ENCODE data around the gene TMEM167A. TPM values are rescaled to one million over a fixed set of nuclear protein-coding genes. Genes with fewer than 3 reads are reported as not detected.

The TMEM167A gene
- total and polyA plus RNA-seq, 2 of the 8 experiments (the other 6 are each of a cell fraction or from before 2014, with no cell fraction given), result 50.6 to 178 TPM

DNA sequence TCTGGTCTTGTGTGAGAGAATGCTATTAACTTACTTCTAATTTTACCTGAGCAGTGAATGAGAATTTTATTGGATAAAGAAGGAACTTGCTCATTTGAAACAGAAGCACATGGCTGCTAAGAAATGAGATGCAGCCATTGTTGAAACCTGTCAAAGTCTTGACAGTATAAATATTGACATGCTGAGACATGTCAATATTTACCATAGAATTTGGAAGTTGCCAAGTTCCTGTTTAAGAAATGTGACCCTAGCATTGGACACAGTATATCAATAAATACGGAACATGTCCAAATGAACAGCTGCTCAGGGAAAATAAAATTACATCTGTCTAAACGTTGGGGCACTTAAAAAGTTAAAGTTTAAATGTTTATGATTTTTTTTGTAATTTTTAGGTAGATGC lies 7.9 kb upstream of the TMEM167A start:
- no peaks in the 10 kb centered on the region for H4K20me1 ChIP-seq (replicated peaks in 1 of 2; ENCODE audit: control insufficient read depth in 1 of 2, insufficient read depth in 2 of 2, low read length in 2 of 2)
- CTCF ChIA-PET (ENCODE audit: partially characterized antibody), result no interaction called here
- no peak for FAIRE-seq
- no peak for TF ChIP-seq RXRA (IDR thresholded peaks at IDR 0.05; ENCODE audit: insufficient read depth, low read depth, low read length)
- no peak for TF ChIP-seq SP2 (IDR thresholded peaks at IDR 0.05; ENCODE audit: low read length)
- TF ChIP-seq RBBP5 (IDR thresholded peaks at IDR 0.05; ENCODE audit: borderline replicate concordance, low read depth, low read length), result no peak
- no peak for TF ChIP-seq CTBP2 (IDR thresholded peaks at IDR 0.05; ENCODE audit: borderline replicate concordance, insufficient read depth, insufficient read length, low read length)
- TF ChIP-seq, protein P1, sequence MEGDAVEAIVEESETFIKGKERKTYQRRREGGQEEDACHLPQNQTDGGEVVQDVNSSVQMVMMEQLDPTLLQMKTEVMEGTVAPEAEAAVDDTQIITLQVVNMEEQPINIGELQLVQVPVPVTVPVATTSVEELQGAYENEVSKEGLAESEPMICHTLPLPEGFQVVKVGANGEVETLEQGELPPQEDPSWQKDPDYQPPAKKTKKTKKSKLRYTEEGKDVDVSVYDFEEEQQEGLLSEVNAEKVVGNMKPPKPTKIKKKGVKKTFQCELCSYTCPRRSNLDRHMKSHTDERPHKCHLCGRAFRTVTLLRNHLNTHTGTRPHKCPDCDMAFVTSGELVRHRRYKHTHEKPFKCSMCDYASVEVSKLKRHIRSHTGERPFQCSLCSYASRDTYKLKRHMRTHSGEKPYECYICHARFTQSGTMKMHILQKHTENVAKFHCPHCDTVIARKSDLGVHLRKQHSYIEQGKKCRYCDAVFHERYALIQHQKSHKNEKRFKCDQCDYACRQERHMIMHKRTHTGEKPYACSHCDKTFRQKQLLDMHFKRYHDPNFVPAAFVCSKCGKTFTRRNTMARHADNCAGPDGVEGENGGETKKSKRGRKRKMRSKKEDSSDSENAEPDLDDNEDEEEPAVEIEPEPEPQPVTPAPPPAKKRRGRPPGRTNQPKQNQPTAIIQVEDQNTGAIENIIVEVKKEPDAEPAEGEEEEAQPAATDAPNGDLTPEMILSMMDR (IDR thresholded peaks at IDR 0.05; ENCODE audit: control extremely low read depth in 1 of 3, insufficient read depth in 1 of 3, low read depth in 1 of 3, low read length in 3 of 3), result no peak
- no peak for TF ChIP-seq EGR1 (IDR thresholded peaks at IDR 0.05; ENCODE audit: borderline replicate concordance, low read depth, low read length)
- no peak for TF ChIP-seq BCL11A (IDR thresholded peaks at IDR 0.05; ENCODE audit: low read depth in 2 of 2, low read length in 2 of 2)
- no peak for TF ChIP-seq CBX5 (IDR thresholded peaks at IDR 0.05; ENCODE audit: low read depth, low read length)
- TF ChIP-seq RAD21 (IDR thresholded peaks at IDR 0.05 in 1 of 2, conservative IDR thresholded peaks at IDR 0.05 in 1 of 2; ENCODE audit: low read depth in 2 of 2, low read length in 2 of 2), result no peak
- TF ChIP-seq JUND (IDR thresholded peaks at IDR 0.05; ENCODE audit: low read length), result no peak
- TF ChIP-seq NANOG (IDR thresholded peaks at IDR 0.05; ENCODE audit: insufficient read depth, low read depth, low read length, poor library complexity, severe bottlenecking), result no peak

More for the DNA sequence above, 7.9 kb upstream of the TMEM167A start:
- WGBS, 2 experiments (ENCODE audit: extremely low coverage in 1 of 2, insufficient coverage in 1 of 2, insufficient read length in 1 of 2, insufficient replicate concordance in 2 of 2, low coverage in 1 of 2, low lambda C conversion rate in 2 of 2, missing lambda C conversion rate in 1 of 2), result 87% methylated on average over 2 of the region's 2 CpGs; no CpG with 5 or more reads in 1 of the 2 experiments
- Histone ChIP-seq H4K5ac (ENCODE audit: insufficient read length, low read depth, low read length) (no peak overlapping the region), H3K9me3 (ENCODE audit: insufficient read depth in 2 of 2, low read depth in 1 of 2, low read length in 1 of 2) (peaks cover 0 to 4% of the 10 kb centered on the region in 2 experiments; a peak in 1 of 4 replicates), H2BK120ac (replicated peaks; ENCODE audit: low read depth, low read length) (no peak overlapping the region), H3K79me1 (ENCODE audit: low read depth, low read length) (no peaks in the 10 kb centered on the region), H2BK12ac (ENCODE audit: low read depth, low read length) (no peak overlapping the region), H4K8ac (ENCODE audit: extremely low read depth, insufficient read depth, low read length) (no peak overlapping the region), H3K4me2 (ENCODE audit: insufficient read depth in 1 of 2, low read depth in 2 of 2, low read length in 2 of 2) (no peak overlapping the region), H3K27me3 (replicated peaks in 1 of 4; ENCODE audit: control insufficient read depth in 3 of 4, extremely low read depth in 1 of 4, insufficient read depth in 3 of 4, low read length in 3 of 4) (no peaks in the 10 kb centered on the region), H2BK20ac (ENCODE audit: low read length) (no peak overlapping the region), H3K36me3 (ENCODE audit: control insufficient read depth in 2 of 4, insufficient read depth in 4 of 4, low read length in 3 of 4) (no peaks in the 10 kb centered on the region), H2BK5ac (ENCODE audit: low read depth, low read length) (no peak overlapping the region), H3K4ac (replicated peaks; ENCODE audit: insufficient read length, low read depth, low read length) (no peak overlapping the region), H3K27ac (ENCODE audit: low read depth, low read length) (no peak overlapping the region), H2BK15ac (ENCODE audit: low read length) (no peak overlapping the region), H2AFZ (ENCODE audit: low read length) (no peak overlapping the region), H3K23me2 (ENCODE audit: low read depth, low read length) (no peaks in the 10 kb centered on the region), H3K4me1 (replicated peaks in 1 of 4; ENCODE audit: control insufficient read depth in 3 of 4, insufficient read depth in 4 of 4, low read length in 3 of 4) (no peaks in the 10 kb centered on the region), H3K23ac (ENCODE audit: insufficient read length) (no peak overlapping the region), H3K4me3 (ENCODE audit: extremely low read depth in 1 of 4, insufficient read depth in 2 of 4, low read depth in 3 of 4, low read length in 4 of 4) (no peak overlapping the region), H3K18ac (ENCODE audit: extremely low read depth, low read length) (no peak overlapping the region), H3K56ac (replicated peaks; ENCODE audit: insufficient read length, low read depth, low read length) (no peak overlapping the region), H3K9ac (replicated peaks in 1 of 4; ENCODE audit: extremely low read depth in 1 of 4, low read depth in 3 of 4, low read length in 3 of 4) (no peak overlapping the region), H4K91ac (replicated peaks; ENCODE audit: insufficient read length, low read length) (no peak overlapping the region), H3K79me2 (ENCODE audit: control insufficient read depth in 1 of 2, insufficient read depth in 2 of 2, low read length in 2 of 2) (no peaks in the 10 kb centered on the region), H3K14ac (ENCODE audit: insufficient read length) (no peak overlapping the region), H2AK5ac (ENCODE audit: low read depth, low read length) (no peak overlapping the region)
- DNase-seq (ENCODE audit: low read depth in 1 of 2, low spot score in 2 of 2), result no peak
- POLR2A ChIA-PET (ENCODE audit: partially characterized antibody), result no interaction called here

Data from H1 (cell line).